Stimulated activated CD8-positive, alpha-beta memory T cell treated with anti-CD3 and anti-CD28 coated beads, Interleukin-15, amount 100 ng/mL, for 48 hours (primary cell): ENCODE results near the gene WDR90.

Experiments used
- DNase-seq, 2 donors: peaks; one replicate each; pipeline ENCODE4 v3.0.0-alpha.2; 2020; ENCODE audit warnings: low read depth in 2 of 2

WDR90 gene

DNA sequence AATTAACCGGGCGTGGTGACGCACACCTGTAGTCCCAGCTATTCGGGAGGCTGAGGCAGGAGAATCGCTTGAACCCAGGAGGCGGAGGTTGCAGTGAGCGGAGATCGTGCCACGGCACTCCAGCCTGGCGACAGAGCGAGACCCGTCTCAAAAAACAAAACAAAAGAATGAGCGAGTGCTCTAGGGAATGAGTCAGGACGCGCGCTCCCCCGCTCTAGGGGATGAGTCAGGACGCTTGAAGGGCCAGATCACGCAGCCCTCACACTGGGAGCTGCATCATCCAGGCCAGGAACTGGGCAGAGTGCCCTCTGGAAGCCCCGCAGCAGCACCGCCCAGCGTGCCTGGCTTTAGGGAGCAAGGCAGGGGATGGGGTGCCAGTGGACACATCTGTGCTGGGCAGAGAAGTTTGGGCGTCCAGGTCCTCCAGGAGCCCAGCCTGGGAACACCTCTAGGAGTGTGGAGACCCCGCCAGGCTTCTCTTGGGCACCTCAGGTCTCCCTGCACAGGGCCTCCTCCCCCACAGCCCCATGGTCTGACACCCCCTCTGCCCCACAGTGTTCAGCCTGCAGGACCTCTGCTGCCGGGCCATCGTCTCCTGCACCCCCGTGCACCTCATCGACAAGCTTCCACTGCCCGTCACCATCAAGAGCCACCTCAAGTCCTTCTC is 22.2 kb upstream of the WDR90 start:
- DNase-seq = no peak

DNA sequence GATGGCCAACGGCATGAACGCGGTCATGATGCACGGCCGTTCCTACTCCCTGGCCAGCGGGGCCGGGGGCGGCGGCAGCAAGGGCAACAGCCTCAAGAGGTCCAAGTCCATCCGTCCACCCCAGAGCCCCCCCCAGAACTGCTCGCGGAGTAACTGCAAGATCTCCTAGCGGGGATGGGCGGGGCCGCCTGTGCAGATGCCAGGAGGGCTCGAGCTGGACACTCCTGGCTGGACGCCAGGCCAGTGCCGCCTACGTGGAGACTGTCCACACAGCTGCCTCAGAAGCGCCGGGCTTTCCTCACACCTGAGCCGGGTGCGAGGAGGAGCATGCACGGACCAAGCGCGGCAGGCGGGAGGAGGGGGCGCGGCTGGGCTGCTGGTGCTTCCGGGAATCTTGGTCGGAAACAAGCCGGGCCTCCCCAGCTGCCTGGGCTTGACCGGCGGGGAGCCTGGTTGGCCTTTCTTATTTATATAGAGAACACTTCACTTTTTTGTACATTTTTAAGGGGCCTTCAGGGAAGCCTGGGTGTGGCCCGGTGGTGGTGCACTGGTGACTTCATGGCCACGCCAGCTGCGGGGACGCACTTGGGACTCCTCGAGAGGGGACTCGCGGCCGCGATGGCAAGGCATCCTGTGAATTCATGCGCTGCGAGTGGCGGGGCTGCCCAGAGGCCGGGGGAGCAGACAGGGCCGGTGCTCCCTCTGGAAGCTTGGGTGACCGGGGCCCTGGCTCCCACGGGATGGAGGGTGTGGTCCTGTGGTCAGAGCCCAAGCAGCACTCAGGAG is 21.5 kb upstream of the WDR90 start:
- DNase-seq = no peak

DNA sequence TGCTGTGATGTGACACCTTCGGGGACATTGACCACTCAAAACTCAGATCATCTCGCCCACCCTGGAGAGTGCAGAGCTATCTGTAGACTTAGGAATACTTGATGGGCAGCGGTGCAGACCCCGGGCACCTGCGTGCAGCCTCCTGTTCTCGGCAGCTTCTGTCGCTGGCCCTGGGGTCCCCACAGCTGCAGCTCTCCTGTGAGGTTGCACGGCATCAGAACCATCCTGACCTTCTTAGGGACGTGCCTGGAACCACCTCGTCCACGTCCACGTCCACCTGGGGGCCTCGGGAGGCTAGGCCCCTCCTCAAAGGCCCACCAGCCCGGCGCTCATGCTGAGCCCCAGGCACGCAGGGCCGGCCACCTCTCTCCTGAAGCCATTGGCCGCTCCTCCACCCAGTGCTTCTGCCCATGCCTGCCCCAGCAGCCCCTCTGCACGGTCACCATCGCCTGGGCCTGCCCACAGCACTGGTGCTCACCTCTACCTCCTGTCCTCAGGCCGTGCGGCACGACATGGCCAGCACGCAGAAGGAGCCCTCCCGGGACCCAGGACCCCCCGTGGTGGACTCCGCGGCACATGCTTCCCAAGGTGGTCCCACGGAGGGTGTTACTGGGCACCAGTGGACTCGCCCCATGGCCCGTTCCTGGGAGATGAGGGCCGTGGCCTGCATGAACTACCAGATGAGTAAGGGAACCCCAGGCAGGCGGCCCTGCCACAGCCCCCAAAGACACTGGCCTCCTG is 20.7 kb upstream of the WDR90 start:
- no peak for DNase-seq

DNA sequence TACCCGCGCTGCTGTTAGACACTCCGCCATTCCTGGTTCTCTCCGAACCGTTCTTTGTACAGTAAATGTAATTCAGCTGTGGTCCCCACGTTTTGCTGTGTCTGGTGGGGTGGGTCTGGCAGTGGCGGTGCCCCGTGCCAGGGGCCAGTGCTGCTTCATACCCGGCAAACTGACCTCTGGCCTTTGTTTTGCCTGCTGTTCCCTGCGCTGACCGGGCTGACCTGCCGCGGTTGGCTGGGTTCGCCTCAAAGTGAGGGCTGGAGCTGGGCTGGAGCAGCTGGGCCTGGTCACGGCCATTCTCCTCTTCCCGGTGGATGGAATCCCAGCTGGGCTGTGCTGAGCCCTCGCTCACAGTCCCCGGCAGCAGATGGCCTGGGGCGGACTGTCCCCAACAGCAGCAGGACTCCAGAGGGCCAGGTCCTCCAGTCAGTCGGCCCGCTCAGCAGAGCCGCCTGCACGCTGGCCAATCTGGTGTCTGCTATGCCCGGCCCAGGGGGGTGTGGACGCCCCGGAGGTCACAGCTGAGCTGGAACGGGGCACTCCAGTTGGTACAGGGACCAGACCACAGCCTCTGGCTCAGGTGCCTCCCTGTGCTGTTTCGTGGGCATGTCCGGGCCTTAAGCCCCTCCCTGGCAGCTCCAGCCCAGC is 19.9 kb upstream of the WDR90 start:
- DNase-seq = no peak

DNA sequence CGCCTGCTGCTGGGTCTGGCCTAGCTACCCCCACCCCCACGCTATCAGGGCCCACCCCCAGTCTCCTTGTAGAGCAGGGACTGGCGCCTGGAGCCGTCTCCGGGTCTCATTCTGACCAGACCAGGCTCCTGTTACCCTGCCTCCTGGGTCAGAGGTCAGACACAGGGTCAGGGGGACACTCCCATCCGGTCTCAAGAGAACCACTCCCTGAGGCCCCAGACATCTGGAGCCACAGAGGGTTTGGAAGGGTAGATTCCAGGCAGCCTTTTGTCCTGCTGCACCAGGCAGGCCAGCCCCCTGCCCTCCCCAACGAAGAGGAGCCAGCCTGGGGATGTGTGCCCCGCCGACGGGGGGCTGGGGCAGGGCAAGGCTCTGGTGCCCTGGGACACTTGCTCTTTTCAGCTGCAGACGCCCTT is 19.3 kb upstream of the WDR90 start:
- DNase-seq = no peak

DNA sequence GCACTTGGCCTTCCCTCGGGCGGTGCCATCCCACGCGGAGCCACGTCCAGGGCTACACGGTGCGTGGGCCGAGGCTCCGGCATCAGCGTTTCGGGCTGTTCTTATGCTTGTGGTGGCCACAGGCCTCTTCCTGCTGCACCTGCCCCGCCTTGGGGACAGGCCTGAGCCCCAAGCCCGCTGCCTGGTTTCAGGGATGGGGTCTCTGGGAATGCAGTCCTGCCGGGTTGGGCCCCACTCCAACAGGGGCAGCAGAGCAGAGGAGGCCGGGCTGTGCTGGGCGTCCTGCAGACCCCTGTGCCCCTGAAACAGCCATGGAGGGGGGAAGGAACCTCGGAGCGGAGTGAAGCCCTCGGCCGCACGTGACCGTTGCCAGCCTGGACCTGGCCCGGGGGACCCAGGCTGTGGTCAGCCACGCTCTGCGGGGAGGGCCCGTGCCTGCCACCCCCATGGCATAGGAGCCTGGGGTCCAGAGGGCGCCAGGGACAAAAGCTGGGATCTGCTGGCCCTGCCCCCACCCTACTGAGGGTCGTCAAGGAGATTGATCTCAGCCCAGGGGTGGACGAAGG is 18.8 kb upstream of the WDR90 start:
- no peak for DNase-seq

DNA sequence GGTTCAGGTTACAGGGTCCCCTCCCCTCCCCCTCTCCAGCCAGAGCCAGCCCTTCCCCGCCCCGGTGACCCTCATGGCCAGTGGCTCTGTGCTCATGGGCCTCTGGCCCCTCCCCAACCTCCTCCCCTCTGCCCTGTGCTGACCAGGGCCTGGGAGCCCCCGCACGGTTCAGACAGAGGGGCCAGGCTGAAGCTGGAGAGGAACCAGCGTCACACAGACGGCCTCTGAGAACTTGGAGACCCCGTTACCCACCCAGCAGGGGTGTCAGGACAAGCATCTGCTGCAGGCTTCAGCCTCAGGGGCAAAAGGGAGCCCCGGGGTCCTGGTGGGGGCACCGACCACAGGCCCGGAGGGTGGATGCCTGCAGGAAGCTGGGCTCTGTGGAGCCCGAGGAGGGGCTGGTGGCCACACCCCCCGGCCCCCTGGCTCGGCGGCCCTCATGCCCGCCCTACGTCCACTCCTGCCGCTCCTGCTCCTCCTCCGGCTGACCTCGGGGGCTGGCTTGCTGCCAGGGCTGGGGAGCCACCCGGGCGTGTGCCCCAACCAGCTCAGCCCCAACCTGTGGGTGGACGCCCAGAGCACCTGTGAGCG is 18.3 kb upstream of the WDR90 start, which contains the start of gene WFIKKN1:
WFIKKN1 (plus strand) TSS at position 171 of the 591 bp plus-strand sequence; CDS start at position 440, 269 bp downstream.
- DNase-seq = no peak

DNA sequence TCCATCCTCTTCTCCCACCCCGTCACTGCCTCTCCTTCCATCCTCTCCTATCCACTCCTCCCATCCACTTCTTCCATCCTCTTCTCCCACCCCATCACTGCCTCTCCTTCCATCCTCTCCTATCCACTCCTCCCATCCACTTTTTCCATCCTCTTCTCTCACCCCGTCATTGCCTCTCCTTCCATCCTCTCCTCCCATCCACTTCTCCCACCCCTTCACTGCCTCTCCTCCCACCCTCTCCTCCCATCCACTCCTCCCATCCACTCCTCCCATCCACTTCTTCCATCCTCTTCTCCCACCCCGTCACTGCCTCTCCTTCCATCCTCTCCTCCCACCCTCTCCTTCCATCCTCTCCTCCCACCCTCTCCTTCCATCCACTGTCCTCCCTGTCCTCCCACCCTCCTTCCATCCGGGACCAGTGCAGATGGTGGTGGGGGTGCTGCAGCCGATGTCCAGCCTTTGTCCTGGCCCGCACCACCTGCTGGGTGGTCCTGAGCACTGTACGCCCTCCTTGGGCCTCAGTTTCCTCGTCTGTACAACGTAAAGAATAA is 17.3 kb upstream of the WDR90 start:
- no peak for DNase-seq

DNA sequence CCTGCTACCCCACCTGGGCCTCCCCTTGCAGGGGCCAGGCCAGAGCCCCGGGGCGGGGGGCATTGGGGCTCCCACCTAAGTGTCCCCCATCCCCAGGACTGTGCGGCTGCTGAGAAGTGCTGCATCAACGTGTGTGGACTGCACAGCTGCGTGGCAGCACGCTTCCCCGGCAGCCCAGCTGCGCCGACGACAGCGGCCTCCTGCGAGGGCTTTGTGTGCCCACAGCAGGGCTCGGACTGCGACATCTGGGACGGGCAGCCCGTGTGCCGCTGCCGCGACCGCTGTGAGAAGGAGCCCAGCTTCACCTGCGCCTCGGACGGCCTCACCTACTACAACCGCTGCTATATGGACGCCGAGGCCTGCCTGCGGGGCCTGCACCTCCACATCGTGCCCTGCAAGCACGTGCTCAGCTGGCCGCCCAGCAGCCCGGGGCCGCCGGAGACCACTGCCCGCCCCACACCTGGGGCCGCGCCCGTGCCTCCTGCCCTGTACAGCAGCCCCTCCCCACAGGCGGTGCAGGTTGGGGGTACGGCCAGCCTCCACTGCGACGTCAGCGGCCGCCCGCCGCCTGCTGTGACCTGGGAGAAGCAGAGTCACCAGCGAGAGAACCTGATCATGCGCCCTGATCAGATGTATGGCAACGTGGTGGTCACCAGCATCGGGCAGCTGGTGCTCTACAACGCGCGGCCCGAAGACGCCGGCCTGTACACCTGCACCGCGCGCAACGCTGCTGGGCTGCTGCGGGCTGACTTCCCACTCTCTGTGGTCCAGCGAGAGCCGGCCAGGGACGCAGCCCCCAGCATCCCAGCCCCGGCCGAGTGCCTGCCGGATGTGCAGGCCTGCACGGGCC is 16.5 kb upstream of the WDR90 start:
- no peak for DNase-seq

DNA sequence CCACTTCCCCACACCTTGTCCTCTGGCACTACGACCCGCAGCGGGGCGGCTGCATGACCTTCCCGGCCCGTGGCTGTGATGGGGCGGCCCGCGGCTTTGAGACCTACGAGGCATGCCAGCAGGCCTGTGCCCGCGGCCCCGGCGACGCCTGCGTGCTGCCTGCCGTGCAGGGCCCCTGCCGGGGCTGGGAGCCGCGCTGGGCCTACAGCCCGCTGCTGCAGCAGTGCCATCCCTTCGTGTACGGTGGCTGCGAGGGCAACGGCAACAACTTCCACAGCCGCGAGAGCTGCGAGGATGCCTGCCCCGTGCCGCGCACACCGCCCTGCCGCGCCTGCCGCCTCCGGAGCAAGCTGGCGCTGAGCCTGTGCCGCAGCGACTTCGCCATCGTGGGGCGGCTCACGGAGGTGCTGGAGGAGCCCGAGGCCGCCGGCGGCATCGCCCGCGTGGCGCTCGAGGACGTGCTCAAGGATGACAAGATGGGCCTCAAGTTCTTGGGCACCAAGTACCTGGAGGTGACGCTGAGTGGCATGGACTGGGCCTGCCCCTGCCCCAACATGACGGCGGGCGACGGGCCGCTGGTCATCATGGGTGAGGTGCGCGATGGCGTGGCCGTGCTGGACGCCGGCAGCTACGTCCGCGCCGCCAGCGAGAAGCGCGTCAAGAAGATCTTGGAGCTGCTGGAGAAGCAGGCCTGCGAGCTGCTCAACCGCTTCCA is 15.7 kb upstream of the WDR90 start:
- DNase-seq = no peak

DNA sequence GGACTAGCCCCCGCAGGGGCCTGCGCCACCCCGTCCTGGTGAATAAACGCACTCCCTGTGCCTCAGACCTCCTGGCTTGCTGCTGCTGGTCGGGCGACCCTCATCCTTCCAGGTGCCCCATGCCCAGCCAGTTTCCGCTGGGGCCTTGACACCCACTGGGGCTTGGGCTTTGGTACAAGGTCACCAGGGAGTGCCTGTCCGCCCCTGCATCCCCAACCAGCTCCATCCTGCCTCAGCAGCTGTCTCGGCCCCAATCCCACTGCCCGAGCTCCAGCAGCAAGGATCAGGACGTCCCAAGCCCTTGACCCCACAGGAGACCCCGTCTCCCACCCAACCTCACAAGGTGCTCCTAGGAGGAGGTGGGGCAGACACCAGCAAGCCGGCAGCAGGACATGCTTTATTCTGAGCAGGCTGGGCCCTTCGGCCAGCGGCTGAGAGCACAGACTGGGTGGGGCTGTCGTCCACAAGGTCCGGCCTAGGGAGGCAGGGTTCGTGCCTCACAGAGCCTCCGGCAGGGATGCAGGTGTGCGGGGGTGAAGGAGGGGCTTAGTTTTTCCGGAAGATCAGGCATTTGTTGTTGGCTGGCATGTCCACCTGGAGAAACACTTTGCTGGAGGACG is 15.0 kb upstream of the WDR90 start:
- DNase-seq = no peak

DNA sequence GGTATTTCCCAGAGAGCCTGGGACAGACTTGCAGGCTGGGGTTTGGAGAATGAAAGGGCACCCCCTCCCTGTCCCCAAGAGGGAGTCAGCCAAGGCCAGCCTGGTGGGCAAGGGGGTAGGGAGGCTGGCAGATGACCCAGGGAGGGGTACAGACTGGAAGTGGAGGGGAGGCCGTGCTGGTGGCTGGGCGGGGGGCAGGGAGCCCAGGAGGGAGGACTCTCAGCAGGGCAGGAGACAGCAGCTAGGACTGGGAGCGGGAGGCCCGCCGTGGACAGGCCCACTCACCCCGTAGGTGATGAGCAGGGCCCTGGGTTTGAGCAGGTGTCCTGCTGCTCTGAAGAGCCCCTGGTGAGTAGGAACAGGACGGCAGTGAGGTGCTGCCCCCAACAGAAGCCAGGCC is 14.2 kb upstream of the WDR90 start:
- DNase-seq = no peak

DNA sequence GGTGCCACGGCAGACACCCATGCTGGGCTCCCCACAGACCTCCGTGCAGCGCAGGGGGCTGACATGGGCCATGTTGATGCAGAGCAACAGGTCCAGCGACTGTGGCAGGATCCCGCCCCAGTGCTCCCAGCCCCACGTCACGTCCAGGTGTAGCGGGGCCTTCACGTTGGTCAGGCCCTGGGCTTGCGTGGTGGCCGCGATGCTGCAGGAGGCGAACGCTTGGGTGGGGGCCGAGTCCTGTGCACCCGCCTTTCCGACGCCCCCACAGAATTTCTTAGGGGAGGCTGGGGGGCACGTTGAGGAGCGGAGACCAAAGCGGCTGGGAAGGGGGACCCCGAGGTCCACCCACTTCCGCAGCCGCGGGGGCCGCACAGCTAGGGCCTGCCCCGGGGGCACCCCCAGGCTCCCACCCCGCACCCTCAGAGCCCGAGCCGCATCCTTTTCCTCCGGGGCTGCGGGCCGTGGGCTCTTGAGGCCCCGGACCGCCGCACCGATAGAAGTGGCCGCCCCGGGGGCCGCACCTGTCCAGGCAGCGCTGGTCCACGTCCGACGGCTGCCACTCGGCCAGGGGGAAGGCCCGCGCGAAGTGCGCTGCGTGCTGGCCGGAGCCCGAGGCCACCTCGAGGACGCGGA is 13.5 kb upstream of the WDR90 start:
- DNase-seq = no peak

DNA sequence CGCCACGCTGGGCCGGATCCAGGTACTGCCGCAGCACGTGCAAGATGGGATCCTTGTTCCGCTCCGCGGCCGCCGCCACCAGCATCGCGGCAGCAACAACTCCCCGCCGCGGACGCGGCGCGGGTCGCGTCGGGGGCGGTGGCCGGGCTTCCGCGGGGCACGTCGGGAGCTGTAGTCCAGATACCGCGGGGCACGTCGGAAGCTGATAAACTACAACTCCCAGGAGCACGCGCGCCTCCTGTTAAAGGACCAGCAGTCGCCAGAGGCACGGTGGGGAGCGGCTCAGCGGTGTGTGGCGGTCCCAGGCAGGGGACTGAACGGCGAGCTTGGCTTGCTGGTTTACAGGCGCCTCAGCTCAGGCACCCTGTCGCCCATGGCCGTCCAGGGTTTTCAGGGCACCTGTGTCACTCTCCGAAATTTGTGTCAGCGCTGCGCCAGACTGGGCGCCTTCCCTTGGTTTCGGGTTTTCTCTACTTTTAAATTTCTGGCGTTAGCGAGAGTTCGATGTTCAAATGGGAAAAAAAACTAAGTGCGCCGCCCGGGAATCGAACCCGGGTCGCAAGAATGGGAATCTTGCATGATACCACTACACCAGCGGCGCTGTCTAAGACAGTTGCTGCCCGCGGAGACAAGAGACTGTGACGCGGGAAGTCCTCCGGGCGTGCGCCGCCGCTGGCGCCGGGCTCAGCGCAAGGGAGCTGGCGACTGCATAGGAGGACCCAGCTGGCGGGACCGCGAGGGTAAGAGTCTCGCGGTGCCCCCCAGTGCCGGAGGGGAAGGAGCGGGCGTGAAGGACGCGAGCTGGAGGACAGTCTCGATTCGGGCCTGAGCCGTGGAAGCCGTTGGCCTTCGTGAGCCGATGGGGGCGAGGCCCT is 12.7 kb upstream of the WDR90 start, which contains the start of gene METTL26:
METTL26 (minus strand) TSS at position 100 of the 875 bp plus-strand sequence; CDS start at position 85, 15 bp downstream.
- peak; percentile 87 to 89 for DNase-seq

DNA sequence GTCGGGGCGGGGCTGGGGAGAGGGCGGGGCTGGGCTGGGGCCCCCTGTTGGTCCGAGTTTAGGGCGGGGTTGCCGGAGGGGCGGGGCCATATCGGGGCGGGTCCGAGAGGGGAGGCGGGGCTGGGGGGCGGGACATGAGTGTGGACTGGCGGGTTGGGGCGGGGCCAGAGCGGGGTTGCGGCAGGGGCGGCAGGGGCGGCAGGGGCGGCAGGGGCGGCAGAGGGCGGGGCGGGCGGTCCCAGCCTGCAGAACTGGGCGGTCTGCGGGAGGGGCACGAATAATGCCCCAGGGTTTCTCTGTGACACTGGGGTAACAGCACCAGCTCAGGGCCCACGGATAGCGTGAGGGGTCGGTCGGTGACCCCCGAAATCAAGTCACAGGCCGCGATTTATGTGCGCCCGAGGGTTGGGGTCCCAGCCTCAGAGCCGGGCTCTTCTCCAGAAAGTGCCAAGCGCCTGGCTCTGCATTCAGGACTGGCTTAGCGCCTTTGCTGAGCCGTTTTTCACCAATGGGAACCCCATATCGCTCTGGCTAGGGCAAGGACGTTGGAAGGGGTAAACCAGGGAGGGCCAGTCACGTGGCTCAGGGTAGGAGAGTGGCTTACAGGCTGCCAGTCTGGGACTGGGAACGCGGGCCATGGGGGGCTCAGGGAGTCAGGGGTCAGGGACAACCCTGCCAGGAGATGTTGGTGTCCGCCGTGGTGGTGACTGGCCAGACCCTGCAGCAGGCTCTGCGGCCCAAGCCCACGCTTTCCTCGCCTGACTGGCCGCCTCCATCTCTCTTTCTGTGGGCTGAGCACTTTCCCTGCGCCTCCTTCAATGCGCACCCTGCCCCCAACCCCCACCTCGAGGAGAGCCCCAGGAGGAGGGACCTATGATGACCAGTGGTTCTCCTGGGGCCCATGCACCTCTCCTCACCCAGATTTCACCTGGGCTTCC is 11.8 kb upstream of the WDR90 start:
- DNase-seq = peak; percentile 77

DNA sequence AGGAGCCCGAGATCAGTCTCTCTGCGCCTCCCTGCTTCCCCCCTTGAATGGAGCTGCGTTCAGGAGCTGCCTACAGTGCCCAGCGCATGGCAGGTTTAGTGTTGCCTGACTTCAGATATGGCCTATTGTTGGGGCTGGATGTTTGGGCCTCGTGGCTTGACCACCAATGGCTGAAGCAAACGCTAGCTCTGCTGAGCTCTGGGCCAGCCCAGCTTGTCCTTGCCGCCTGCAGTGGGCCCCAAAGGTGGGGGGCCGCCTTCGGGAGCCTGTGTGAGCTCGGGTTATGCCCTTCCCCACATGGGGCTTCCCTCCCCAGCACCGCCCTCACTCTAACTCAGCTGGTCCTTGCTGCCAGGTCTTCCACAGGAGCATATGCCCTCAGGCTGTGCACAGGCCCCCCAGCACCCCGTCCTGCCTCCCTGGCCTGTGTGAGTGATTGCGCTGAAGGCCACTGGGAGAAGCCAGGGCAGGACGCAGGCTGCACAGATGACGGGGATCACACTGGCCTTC is 11.1 kb upstream of the WDR90 start:
- no peak for DNase-seq
